ENCODE results near the gene PON3. TPM values are rescaled to one million over a fixed set of nuclear protein-coding genes. Genes with fewer than 3 reads are reported as not detected.

Gene PON3
- total and polyA plus RNA-seq, 2 experiments from 2014 or later = 1.4 to 1.6 TPM

DNA sequence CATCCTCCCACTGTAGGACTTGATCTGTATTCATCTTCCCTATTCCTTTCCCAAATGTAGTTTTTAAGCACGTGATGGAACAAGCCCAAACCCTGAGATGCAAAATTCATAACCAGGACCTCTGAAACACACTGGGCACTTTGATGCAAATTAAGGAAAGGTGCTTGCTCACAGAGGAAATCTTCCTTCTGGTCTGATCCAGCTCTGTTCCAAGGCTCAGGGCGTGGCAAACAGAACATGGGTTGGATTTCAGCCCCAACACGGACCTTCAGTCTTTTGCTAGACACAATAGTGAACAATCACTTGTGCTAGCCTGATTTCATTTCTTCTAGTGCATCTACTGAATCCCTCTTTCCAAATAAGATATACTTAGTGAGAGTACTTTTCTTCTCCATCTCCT is 27.9 kb downstream of the PON3 start (continued):
- no peak for TF ChIP-seq ZNF462 (CRISPR knock-in tag; IDR thresholded peaks at IDR 0.05)

DNA sequence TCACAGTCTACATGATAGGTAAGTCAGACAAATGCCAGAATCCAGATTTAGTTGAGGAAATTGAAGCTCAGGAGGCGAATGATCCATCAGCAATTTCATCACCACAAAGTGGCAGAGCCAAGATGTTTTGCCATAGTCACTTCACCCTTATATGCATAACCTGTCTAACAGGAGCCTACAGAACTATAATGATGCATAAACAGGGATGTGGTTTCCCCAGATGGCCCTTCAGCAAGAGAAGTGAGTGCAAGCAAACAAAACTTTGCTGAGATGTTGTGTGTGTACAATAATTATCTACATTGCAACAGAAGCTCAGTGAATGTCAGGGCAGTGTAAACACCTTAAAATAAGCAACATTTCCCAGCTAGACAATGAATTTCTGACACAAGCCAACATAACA is 28.6 kb downstream of the PON3 start:
- TF ChIP-seq, protein P1, sequence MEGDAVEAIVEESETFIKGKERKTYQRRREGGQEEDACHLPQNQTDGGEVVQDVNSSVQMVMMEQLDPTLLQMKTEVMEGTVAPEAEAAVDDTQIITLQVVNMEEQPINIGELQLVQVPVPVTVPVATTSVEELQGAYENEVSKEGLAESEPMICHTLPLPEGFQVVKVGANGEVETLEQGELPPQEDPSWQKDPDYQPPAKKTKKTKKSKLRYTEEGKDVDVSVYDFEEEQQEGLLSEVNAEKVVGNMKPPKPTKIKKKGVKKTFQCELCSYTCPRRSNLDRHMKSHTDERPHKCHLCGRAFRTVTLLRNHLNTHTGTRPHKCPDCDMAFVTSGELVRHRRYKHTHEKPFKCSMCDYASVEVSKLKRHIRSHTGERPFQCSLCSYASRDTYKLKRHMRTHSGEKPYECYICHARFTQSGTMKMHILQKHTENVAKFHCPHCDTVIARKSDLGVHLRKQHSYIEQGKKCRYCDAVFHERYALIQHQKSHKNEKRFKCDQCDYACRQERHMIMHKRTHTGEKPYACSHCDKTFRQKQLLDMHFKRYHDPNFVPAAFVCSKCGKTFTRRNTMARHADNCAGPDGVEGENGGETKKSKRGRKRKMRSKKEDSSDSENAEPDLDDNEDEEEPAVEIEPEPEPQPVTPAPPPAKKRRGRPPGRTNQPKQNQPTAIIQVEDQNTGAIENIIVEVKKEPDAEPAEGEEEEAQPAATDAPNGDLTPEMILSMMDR (conservative IDR thresholded peaks at IDR 0.05; ENCODE audit: low read depth in 2 of 2) = no peak
- TF ChIP-seq POLR2AphosphoS5 (IDR thresholded peaks at IDR 0.05; ENCODE audit: low read depth) (no peak), JUNB (IDR thresholded peaks at IDR 0.05; ENCODE audit: unreplicated experiment) (no peak)
- no peak overlapping the region for H3K4me2 ChIP-seq
- no peaks in the 10 kb centered on the region for H3K36me3 ChIP-seq (ENCODE audit: insufficient read depth)
- H3K27me3 Mint-ChIP-seq (ENCODE audit: insufficient read depth, low read depth, poor library complexity) = peaks cover 1% of the 10 kb centered on the region
- no peak for ATAC-seq
- no peak overlapping the region for H3K4me3 Mint-ChIP-seq
- H3K4me1 ChIP-seq (ENCODE audit: insufficient read depth) = no peaks in the 10 kb centered on the region
- DNase-seq (ENCODE audit: low spot score) = no peak
- no peaks in the 10 kb centered on the region for H3K79me2 ChIP-seq (replicated peaks; ENCODE audit: insufficient read depth)
- H4K20me1 ChIP-seq (replicated peaks; ENCODE audit: insufficient read depth) = no peaks in the 10 kb centered on the region
- no peak overlapping the region for H3K4me3 ChIP-seq
- no peaks in the 10 kb centered on the region for H3K9me3 Mint-ChIP-seq
- no peak overlapping the region for H2AFZ ChIP-seq
- H3K4me1 Mint-ChIP-seq = no peaks in the 10 kb centered on the region
- no peaks in the 10 kb centered on the region for H3F3A ChIP-seq (replicated peaks; ENCODE audit: low read depth)
- no peak overlapping the region for H3K27ac ChIP-seq (ENCODE audit: low read depth)
- H3K27me3 ChIP-seq (ENCODE audit: insufficient read depth) = no peaks in the 10 kb centered on the region
- H3K9me2 ChIP-seq (ENCODE audit: insufficient read depth) = no peaks in the 10 kb centered on the region
- no peak overlapping the region for H3K27ac Mint-ChIP-seq
- no peaks in the 10 kb centered on the region for H3K36me3 Mint-ChIP-seq (ENCODE audit: low read depth)
